Astrocyte of the spinal cord (primary cell): ENCODE results near the gene TOLLIP.

ENCODE experiments used
- DNase-seq: peaks from one replicate; pipeline ENCODE4 v3.0.0; 2011; ENCODE audit warnings: low read depth, low spot score
- H3K4me3 ChIP-seq: 2 replicates; pipeline ENCODE4 v1.5.1; 2011; ENCODE audit warnings: low read depth, mild to moderate bottlenecking, low read length, moderate library complexity
- CTCF ChIP-seq: IDR thresholded peaks from 2 replicates; pipeline ENCODE4 v1.5.1; 2012; ENCODE audit warnings: low read depth, mild to moderate bottlenecking, low read length, inconsistent platforms
- in situ Hi-C: cut with HindIII; loops from 2 replicates; pipeline ENCODE4 v1.10.0; 2017; ENCODE audit warnings: low sequenced_read_pairs

Gene TOLLIP

GRCh38 chr11:1302041-1302460 is 7.4 kb downstream of the TOLLIP start:
- no peak overlapping the region for H3K4me3 ChIP-seq
- in situ Hi-C loops, result no loop called here
- no peak for TF ChIP-seq CTCF
- DNase-seq, result no peak

- in situ Hi-C loops, result no loop called here
- DNase-seq, result no peak
- TF ChIP-seq CTCF, result no peak
- H3K4me3 ChIP-seq, result no peak overlapping the region
Observed at GRCh38 chr11:1301220-1302000, 8.0 kb downstream of the TOLLIP start.

- TF ChIP-seq CTCF, result no peak
- no peak overlapping the region for H3K4me3 ChIP-seq
- in situ Hi-C loops, result no loop called here
- DNase-seq, result no peak
Observed at GRCh38 chr11:1300569-1301187, 8.8 kb downstream of the TOLLIP start.

GRCh38 chr11:1300121-1300520 is 9.3 kb downstream of the TOLLIP start:
- no peak for DNase-seq
- in situ Hi-C loops, result no loop called here
- no peak for TF ChIP-seq CTCF
- no peak overlapping the region for H3K4me3 ChIP-seq

- no peak for TF ChIP-seq CTCF
- DNase-seq, result no peak
- in situ Hi-C loops, result no loop called here
- no peak overlapping the region for H3K4me3 ChIP-seq
Observed at GRCh38 chr11:1299621-1300020, 9.8 kb downstream of the TOLLIP start.

GRCh38 chr11:1298695-1299492 is 10.5 kb downstream of the TOLLIP start:
- TF ChIP-seq CTCF, result no peak
- no peak for DNase-seq
- in situ Hi-C loops, result no loop called here
- no peak overlapping the region for H3K4me3 ChIP-seq
